Adrenal gland (tissue), 5 donors: ENCODE measurements around the gene RNF144B.

Experiments
- POLR2A ChIP-seq, 2 donors: fragments of 450-650 bp; IDR thresholded peaks; one replicate each; pipeline ENCODE4 v1.6.1; 2017; ENCODE audit warnings: antibody characterized with exemption in 2 of 2, mild to moderate bottlenecking in 2 of 2, moderate library complexity in 1 of 2
- TF ChIP-seq, protein P1 (sequence below), 6 experiments: fragments of 450-650 bp in 4 of 6; fragments of 200-600 bp in 2 of 6; sonication (generic) in 1 of 6; IDR thresholded peaks; 1 replicate in 5 of 6; 2 replicates in 1 of 6; pipeline versions ENCODE4 v1.5.1 to v1.8.0; 2016 to 2021; ENCODE audit warnings: antibody characterized with exemption in 6 of 6, mild to moderate bottlenecking in 2 of 6, moderate library complexity in 1 of 6
- donor health status: DM: no; HTN: no; CAD: no.

DNA sequence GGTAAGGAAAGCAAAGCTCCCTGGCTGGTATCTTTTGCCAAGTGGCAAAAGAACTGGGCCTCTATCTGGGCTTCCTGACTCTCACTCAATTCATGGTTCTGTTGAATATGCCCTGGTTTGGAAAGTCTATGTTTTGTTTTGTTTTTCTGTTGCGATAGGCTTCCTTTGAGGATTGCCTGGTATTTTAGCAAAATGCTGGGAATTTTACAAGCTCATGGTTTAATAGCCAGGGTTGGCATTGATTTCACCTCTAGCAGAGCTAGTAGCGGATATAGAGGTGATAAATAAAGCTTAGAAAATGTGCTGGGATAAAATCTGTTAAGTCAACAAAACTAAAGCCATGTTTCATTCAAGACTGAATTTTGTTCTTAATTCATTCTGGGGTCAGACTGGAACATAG, 109.9 kb downstream of the RNF144B start:
- no peak for TF ChIP-seq POLR2A (IDR thresholded peaks at IDR 0.05)
- TF ChIP-seq, protein P1, sequence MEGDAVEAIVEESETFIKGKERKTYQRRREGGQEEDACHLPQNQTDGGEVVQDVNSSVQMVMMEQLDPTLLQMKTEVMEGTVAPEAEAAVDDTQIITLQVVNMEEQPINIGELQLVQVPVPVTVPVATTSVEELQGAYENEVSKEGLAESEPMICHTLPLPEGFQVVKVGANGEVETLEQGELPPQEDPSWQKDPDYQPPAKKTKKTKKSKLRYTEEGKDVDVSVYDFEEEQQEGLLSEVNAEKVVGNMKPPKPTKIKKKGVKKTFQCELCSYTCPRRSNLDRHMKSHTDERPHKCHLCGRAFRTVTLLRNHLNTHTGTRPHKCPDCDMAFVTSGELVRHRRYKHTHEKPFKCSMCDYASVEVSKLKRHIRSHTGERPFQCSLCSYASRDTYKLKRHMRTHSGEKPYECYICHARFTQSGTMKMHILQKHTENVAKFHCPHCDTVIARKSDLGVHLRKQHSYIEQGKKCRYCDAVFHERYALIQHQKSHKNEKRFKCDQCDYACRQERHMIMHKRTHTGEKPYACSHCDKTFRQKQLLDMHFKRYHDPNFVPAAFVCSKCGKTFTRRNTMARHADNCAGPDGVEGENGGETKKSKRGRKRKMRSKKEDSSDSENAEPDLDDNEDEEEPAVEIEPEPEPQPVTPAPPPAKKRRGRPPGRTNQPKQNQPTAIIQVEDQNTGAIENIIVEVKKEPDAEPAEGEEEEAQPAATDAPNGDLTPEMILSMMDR (IDR thresholded peaks at IDR 0.05), result no peak
